Fibroblast of lung (primary cell): Measurements from ENCODE around the gene PWWP2B. TPM values are rescaled to one million over a fixed set of nuclear protein-coding genes. Genes with fewer than 3 reads are reported as not detected.

ENCODE experiments used
- DNase-seq, 2 donors: peaks; one replicate each; pipeline versions ENCODE4 v3.0.0 to v3.0.0-alpha.2; 2010; ENCODE audit warnings: low read depth in 2 of 2
- H2AFZ ChIP-seq: 2 replicates; pipeline ENCODE4 v1.5.1; 2012; ENCODE audit warnings: low read length, control low read depth, inconsistent platforms
- H3K27ac ChIP-seq: 2 replicates; pipeline ENCODE4 v1.5.1; 2011; ENCODE audit warnings: low read length, control low read depth; ENCODE audit not compliant: insufficient read depth
- H3K27me3 ChIP-seq: 2 replicates; pipeline ENCODE4 v1.5.1; 2011; ENCODE audit warnings: mild to moderate bottlenecking, low read length; ENCODE audit not compliant: control insufficient read depth, insufficient read depth
- H3K36me3 ChIP-seq: 2 replicates; pipeline ENCODE4 v1.5.1; 2011; ENCODE audit warnings: low read length; ENCODE audit not compliant: control insufficient read depth, insufficient read depth
- H3K4me1 ChIP-seq: 2 replicates; pipeline ENCODE4 v1.5.1; 2011; ENCODE audit warnings: low read length; ENCODE audit not compliant: control insufficient read depth, insufficient read depth; ENCODE audit errors: extremely low read depth
- H3K4me2 ChIP-seq: 2 replicates; pipeline ENCODE4 v1.5.1; 2011; ENCODE audit warnings: low read length, control low read depth; ENCODE audit not compliant: insufficient read depth; ENCODE audit errors: extremely low read depth
- H3K4me3 ChIP-seq, 4 experiments: fragments of 200-600 bp in 1 of 4; sonication (generic) in 1 of 4; replicated peaks in 1 of 4; 2 replicates each; pipeline ENCODE4 v1.5.1; 2011 to 2016; ENCODE audit warnings: low read length in 4 of 4, low read depth in 3 of 4, mild to moderate bottlenecking in 3 of 4, control low read depth in 2 of 4, inconsistent platforms in 1 of 4, mixed read lengths in 1 of 4; ENCODE audit not compliant: insufficient read depth in 1 of 4; ENCODE audit errors: control extremely low read depth in 1 of 4
- H3K79me2 ChIP-seq: 2 replicates; pipeline ENCODE4 v1.5.1; 2012; ENCODE audit warnings: mild to moderate bottlenecking, low read length, inconsistent platforms; ENCODE audit not compliant: control insufficient read depth, insufficient read depth
- H3K9ac ChIP-seq: 2 replicates; pipeline ENCODE4 v1.5.1; 2011; ENCODE audit warnings: mild to moderate bottlenecking, low read length, control low read depth; ENCODE audit not compliant: insufficient read depth
- H3K9me3 ChIP-seq: 2 replicates; pipeline ENCODE4 v1.5.1; 2012; ENCODE audit warnings: low read depth, low read length; ENCODE audit not compliant: control insufficient read depth, insufficient read depth
- H4K20me1 ChIP-seq: 2 replicates; pipeline ENCODE4 v1.5.1; 2011; ENCODE audit warnings: low read length; ENCODE audit not compliant: control insufficient read depth, insufficient read depth; ENCODE audit errors: extremely low read depth
- CTCF ChIP-seq, 2 donors: IDR thresholded peaks in 1 of 2; conservative IDR thresholded peaks in 1 of 2; 1 replicate in 1 of 2; 2 replicates in 1 of 2; pipeline ENCODE4 v1.5.1; 2011 to 2012; ENCODE audit warnings: low read length in 2 of 2, control low read depth in 1 of 2, inconsistent platforms in 1 of 2, low read depth in 1 of 2, mild to moderate bottlenecking in 1 of 2
- EZH2 ChIP-seq: IDR thresholded peaks from 2 replicates; pipeline ENCODE4 v1.5.1; 2012; ENCODE audit warnings: low read length, control low read depth, mild to moderate bottlenecking; ENCODE audit errors: missing control alignments
- polyA plus RNA-seq, 2 donors: library from polyadenylated mRNA; depleted of rRNA in 1 of 2; stranded (reverse) in 1 of 2; unstranded in 1 of 2; fragments of >200 nt; gene quantifications; 2 replicates each; pipeline ENCODE4 v1.2.1, GENCODE V29; 2011 to 2012; ENCODE audit warnings: missing spikeins in 1 of 2
- total RNA-seq: library from RNA; depleted of rRNA; stranded (reverse); fragments of >200 nt; gene quantifications from 2 replicates; pipeline ENCODE4 v1.2.1, GENCODE V29; 2014

Gene PWWP2B
- total and polyA plus RNA-seq, 2 donors (not counting 1 experiment from before 2014, with no cell fraction given), result 1.5 to 15.9 TPM

GRCh38 chr10:132459301-132460003, 62.5 kb downstream of the PWWP2B start:
- H3K4me2 ChIP-seq, result no peak overlapping the region
- H3K36me3 ChIP-seq, result no peaks in the 10 kb centered on the region
- no peak for DNase-seq
- H4K20me1 ChIP-seq, result no peaks in the 10 kb centered on the region
- TF ChIP-seq CTCF (conservative IDR thresholded peaks at IDR 0.05 in 1 of 2, IDR thresholded peaks at IDR 0.05 in 1 of 2; ENCODE audit: low read depth in 1 of 2, low read length in 2 of 2) (no peak), EZH2 (no peak)
- no peak overlapping the region for H3K27ac ChIP-seq
- H3K4me1 ChIP-seq, result peaks cover 2% of the 10 kb centered on the region
- H3K27me3 ChIP-seq, result no peaks in the 10 kb centered on the region
- H3K9me3 ChIP-seq, result no peaks in the 10 kb centered on the region
- no peak overlapping the region for H2AFZ ChIP-seq
- H3K4me3 ChIP-seq, result no peak overlapping the region
- no peak overlapping the region for H3K9ac ChIP-seq
- no peaks in the 10 kb centered on the region for H3K79me2 ChIP-seq

GRCh38 chr10:132460071-132460470, 63.1 kb downstream of the PWWP2B start:
- Histone ChIP-seq H3K36me3 (no peaks in the 10 kb centered on the region), H3K4me2 (no peak overlapping the region), H4K20me1 (no peaks in the 10 kb centered on the region), H3K4me1 (peaks cover 2% of the 10 kb centered on the region), H3K27ac (no peak overlapping the region), H3K79me2 (no peaks in the 10 kb centered on the region), H3K4me3 (no peak overlapping the region), H3K9ac (no peak overlapping the region), H3K27me3 (no peaks in the 10 kb centered on the region), H2AFZ (no peak overlapping the region), H3K9me3 (no peaks in the 10 kb centered on the region)
- no peak for DNase-seq
- TF ChIP-seq EZH2, result no peak

- Histone ChIP-seq H3K9me3 (no peaks in the 10 kb centered on the region), H3K79me2 (no peaks in the 10 kb centered on the region), H4K20me1 (no peaks in the 10 kb centered on the region), H3K27ac (no peak overlapping the region), H3K4me2 (no peak overlapping the region), H3K4me3 (no peak overlapping the region), H3K9ac (no peak overlapping the region), H3K4me1 (peaks cover 2% of the 10 kb centered on the region), H2AFZ (no peak overlapping the region), H3K27me3 (no peaks in the 10 kb centered on the region), H3K36me3 (no peaks in the 10 kb centered on the region)
- TF ChIP-seq EZH2 (no peak), CTCF (conservative IDR thresholded peaks at IDR 0.05 in 1 of 2, IDR thresholded peaks at IDR 0.05 in 1 of 2; ENCODE audit: low read depth in 1 of 2, low read length in 2 of 2) (no peak)
- DNase-seq, result no peak
These were observed 63.7 kb downstream of the PWWP2B start for GRCh38 chr10:132460691-132461090.
